ENCODE results near the gene FAM163B. TPM values are rescaled to one million over a fixed set of nuclear protein-coding genes. Genes with fewer than 3 reads are reported as not detected.

FAM163B gene
- total RNA-seq, 4 donors from 2014 or later, result not detected

- WGBS, 2 donors, result 47 to 66% methylated on average over 15 to 19 of the region's 22 CpGs
Measured at GRCh38 chr9:133528001-133528875, 81.0 kb downstream of the FAM163B start.

GRCh38 chr9:133527444-133527920, 81.7 kb downstream of the FAM163B start:
- 43 to 74% methylated on average over 17 to 18 of the region's 18 CpGs for WGBS, 2 donors
- H3K4me3 ChIP-seq (ENCODE audit: low read depth, poor library complexity, severe bottlenecking), result no peak overlapping the region
- TF ChIP-seq CTCF (IDR thresholded peaks at IDR 0.05), result no peak
- no peak for TF ChIP-seq POLR2A (IDR thresholded peaks at IDR 0.05)
- intact Hi-C loops (cut with DNase I; ENCODE audit: low total_unique reads), result no loop called here
- no peak for DNase-seq (ENCODE audit: low spot score in 2 of 2)

More at GRCh38 chr9:133528001-133528875, 81.0 kb downstream of the FAM163B start:
- no peak for DNase-seq (ENCODE audit: low spot score in 2 of 2)
- H3K4me3 ChIP-seq (ENCODE audit: low read depth, poor library complexity, severe bottlenecking), result no peak overlapping the region
- intact Hi-C loops (cut with DNase I; ENCODE audit: low total_unique reads), result no loop called here
- TF ChIP-seq POLR2A (IDR thresholded peaks at IDR 0.05), result no peak

Other genes starting within 250 kb of the FAM163B start
- gene SURF4, start 233.3 kb downstream of the FAM163B start, total RNA-seq, result 100 to 1,000 TPM in 2 of 4 donors, 10 to 100 TPM in 2; 84.2 to 114 (median 100) TPM
- 1 to 10 TPM in 2 of 4 donors, under 1 TPM in 1, not detected in 1; 0.54 to 7.0 (median 3.7) TPM for gene STKLD1, start 233.0 kb downstream of the FAM163B start, total RNA-seq
- 10 to 100 TPM; 18.8 to 26.5 (median 24.6) TPM for gene REXO4, start 191.4 kb downstream of the FAM163B start, total RNA-seq
- gene ADAMTS13, start 187.0 kb downstream of the FAM163B start, total RNA-seq, result 1 to 10 TPM; 1.1 to 2.7 (median 1.8) TPM
- gene CACFD1, start 149.4 kb downstream of the FAM163B start, total RNA-seq, result 10 to 100 TPM in 1 of 4 donors, 1 to 10 TPM in 3; 4.1 to 10.6 (median 8.0) TPM
- 1 to 10 TPM in 1 of 4 donors, under 1 TPM in 1, not detected in 2; 0.54 to 1.0 TPM for gene SLC2A6, start 130.3 kb downstream of the FAM163B start, total RNA-seq
- gene MYMK, start 84.4 kb downstream of the FAM163B start, total RNA-seq, result not detected
- 1 to 10 TPM in 1 of 4 donors, under 1 TPM in 2, not detected in 1; 0.08 to 1.5 (median 0.32) TPM for gene ADAMTSL2, start 74.7 kb downstream of the FAM163B start, total RNA-seq
- under 1 TPM in 1 of 4 donors, not detected in 3; 0.06 TPM for gene DBH, start 27.0 kb upstream of the FAM163B start, total RNA-seq
- gene SARDH, start 129.0 kb upstream of the FAM163B start, total RNA-seq, result under 1 TPM in 2 of 4 donors, not detected in 2; 0.10 to 0.29 TPM